Neutrophil (primary cell): ENCODE data around the gene HNRNPA3.
A peak's percentile ranks its signal among the peaks of the same experiment; 100 is the strongest.

Experiments
- H3K27ac ChIP-seq: fragments of 200-600 bp; sonication (generic); 2 replicates; pipeline ENCODE4 v1.5.1; 2016; ENCODE audit warnings: mild to moderate bottlenecking, moderate library complexity
- H3K27me3 ChIP-seq: fragments of 200-600 bp; sonication (generic); 2 replicates; pipeline ENCODE4 v1.6.0; 2016; ENCODE audit warnings: mild to moderate bottlenecking
- H3K36me3 ChIP-seq: fragments of 200-600 bp; sonication (generic); 2 replicates; pipeline ENCODE4 v1.5.1; 2017
- H3K4me1 ChIP-seq, 2 experiments: fragments of 200-600 bp in 1 of 2; sonication (generic) in 1 of 2; 1 replicate in 1 of 2; 2 replicates in 1 of 2; pipeline versions ENCODE4 v1.5.1 to v1.6.1; 2013 to 2016; ENCODE audit warnings: low read depth in 1 of 2, low read length in 1 of 2, mild to moderate bottlenecking in 1 of 2, moderate library complexity in 1 of 2; ENCODE audit not compliant: control insufficient read depth in 1 of 2, insufficient read depth in 1 of 2
- H3K4me3 ChIP-seq, 2 experiments: fragments of 200-600 bp in 1 of 2; sonication (generic) in 1 of 2; 1 replicate in 1 of 2; 2 replicates in 1 of 2; pipeline ENCODE4 v1.5.1; 2013 to 2016; ENCODE audit warnings: low read depth in 1 of 2, low read length in 1 of 2, mild to moderate bottlenecking in 1 of 2, moderate library complexity in 1 of 2
- H3K9me3 ChIP-seq: fragments of 200-600 bp; sonication (generic); 2 replicates; pipeline ENCODE4 v1.5.1; 2016
- CTCF ChIP-seq: fragments of 200-600 bp; sonication (generic); IDR thresholded peaks from 2 replicates; pipeline ENCODE4 v1.5.1; 2016; ENCODE audit warnings: antibody characterized with exemption

Gene HNRNPA3

GRCh38 chr2:177234267-177234666, 21.7 kb downstream of the HNRNPA3 start:
- TF ChIP-seq CTCF, result no peak
- H3K4me3 ChIP-seq, result no peak overlapping the region
- H3K36me3 ChIP-seq, result peaks cover 58% of the 10 kb centered on the region
- no peaks in the 10 kb centered on the region for H3K27me3 ChIP-seq
- H3K9me3 ChIP-seq, result no peaks in the 10 kb centered on the region
- peaks cover 11 to 12% of the 10 kb centered on the region in 2 experiments for H3K4me1 ChIP-seq
- H3K27ac ChIP-seq, result peak overlapping the region; percentile 51

GRCh38 chr2:177235855-177236437, 23.4 kb downstream of the HNRNPA3 start:
- Histone ChIP-seq H3K27ac (peak overlapping the region; percentile 50), H3K27me3 (no peaks in the 10 kb centered on the region)

GRCh38 chr2:177237932-177238331, 25.3 kb downstream of the HNRNPA3 start:
- peaks cover 21% of the 10 kb centered on the region for H3K36me3 ChIP-seq
- H3K4me3 ChIP-seq, result no peak overlapping the region
- peak overlapping the region; percentile 94 for H3K27ac ChIP-seq
- peaks cover 47 to 48% of the 10 kb centered on the region in 2 experiments for H3K4me1 ChIP-seq
- no peaks in the 10 kb centered on the region for H3K27me3 ChIP-seq
- H3K9me3 ChIP-seq, result no peaks in the 10 kb centered on the region
- no peak for TF ChIP-seq CTCF

More at GRCh38 chr2:177235855-177236437, 23.4 kb downstream of the HNRNPA3 start:
- H3K4me3 ChIP-seq, result no peak overlapping the region
- no peaks in the 10 kb centered on the region for H3K9me3 ChIP-seq
- H3K36me3 ChIP-seq, result peaks cover 41% of the 10 kb centered on the region
- TF ChIP-seq CTCF, result no peak
- H3K4me1 ChIP-seq, result peaks cover 27 to 28% of the 10 kb centered on the region in 2 experiments

GRCh38 chr2:177239053-177239452, 26.5 kb downstream of the HNRNPA3 start:
- Histone ChIP-seq H3K9me3 (no peaks in the 10 kb centered on the region), H3K27ac (peak overlapping the region; percentile 94), H3K4me3 (no peak overlapping the region), H3K4me1 (peaks cover 51 to 53% of the 10 kb centered on the region in 2 experiments), H3K36me3 (peaks cover 10% of the 10 kb centered on the region), H3K27me3 (no peaks in the 10 kb centered on the region)
- TF ChIP-seq CTCF, result no peak

GRCh38 chr2:177239932-177240630, 27.5 kb downstream of the HNRNPA3 start:
- peaks cover 53 to 54% of the 10 kb centered on the region in 2 experiments for H3K4me1 ChIP-seq
- TF ChIP-seq CTCF, result peak; percentile 43
- peak overlapping the region; percentile 94 for H3K27ac ChIP-seq
- no peaks in the 10 kb centered on the region for H3K36me3 ChIP-seq
- peak overlapping the region; percentile 17 to 40 for H3K4me3 ChIP-seq
- no peaks in the 10 kb centered on the region for H3K9me3 ChIP-seq
- H3K27me3 ChIP-seq, result no peaks in the 10 kb centered on the region
